ENCODE data around the gene MRPS35. TPM values are rescaled to one million over a fixed set of nuclear protein-coding genes. Genes with fewer than 3 reads are reported as not detected.

The MRPS35 gene
- total RNA-seq, 2 experiments from 2014 or later, result 33.9 to 45.5 TPM

GRCh38 chr12:27781680-27782079 is 71.0 kb downstream of the MRPS35 start:
- no TSS peak for BruUV-seq (replicated peaks)
- intact Hi-C loops (cut with micrococcal nuclease; ENCODE audit: unreplicated experiment), result loop anchor here (2.0 kb wide), 1 partner anchor 71 kb away; the partner anchor contains the start of gene MRPS35

DNA sequence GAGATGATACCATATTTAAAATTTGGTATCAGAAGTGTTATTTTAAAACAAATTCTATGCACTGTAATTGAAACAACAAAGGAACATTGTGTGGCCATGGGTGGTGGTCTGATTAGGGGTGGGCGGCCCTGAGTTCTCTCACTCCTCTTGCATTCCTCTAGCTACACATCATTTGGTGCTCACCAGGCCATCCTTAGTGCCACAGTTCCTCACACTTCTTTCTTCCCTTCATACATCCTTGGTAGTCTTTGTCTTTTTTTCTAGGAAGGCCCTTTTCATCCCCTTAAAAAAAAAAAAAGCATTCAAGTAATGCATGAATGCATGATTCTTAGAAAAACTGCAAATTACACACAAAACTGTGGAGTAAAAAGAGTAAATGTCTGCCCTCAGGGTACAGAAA is 71.8 kb downstream of the MRPS35 start:
- Histone ChIP-seq H2AFZ (ENCODE audit: low read length) (no peak overlapping the region), H3K9me2 (ENCODE audit: insufficient read depth, low read length) (no peaks in the 10 kb centered on the region), H3K4me1 (ENCODE audit: insufficient read depth, low read length, poor library complexity, severe bottlenecking) (peaks cover 27% of the 10 kb centered on the region), H3K36me3 (ENCODE audit: insufficient read depth, low read length) (peaks cover 14% of the 10 kb centered on the region; the same call in 1 of the 2 replicates), H3K27ac (ENCODE audit: low read depth, low read length, poor library complexity, severe bottlenecking) (no peak overlapping the region), H3K4me2 (ENCODE audit: low read length) (peak overlapping the region; percentile 83), H3K9me3 (ENCODE audit: low read length) (no peaks in the 10 kb centered on the region), H3K79me2 (ENCODE audit: insufficient read depth, low read depth, low read length) (peaks cover 29% of the 10 kb centered on the region; the same call in 1 of the 2 replicates), H4K20me1 (ENCODE audit: insufficient read depth, low read length) (no peaks in the 10 kb centered on the region), H3K4me3 (ENCODE audit: low read depth, low read length, poor library complexity, severe bottlenecking) (peak overlapping the region; percentile 77)
- intact Hi-C loops (cut with micrococcal nuclease; ENCODE audit: unreplicated experiment), result no loop called here
- CTCF ChIA-PET (ENCODE audit: unreplicated experiment), result no interaction called here
- POLR2A ChIA-PET, result interaction anchor here (1.5 kb wide), 1 partner anchor 17 kb away, joined by 4 read pairs; no protein-coding TSS in a partner anchor
- no peak for DNase-seq (ENCODE audit: low spot score)
- BruUV-seq (replicated peaks), result no TSS peak
- TF ChIP-seq EZH2phosphoT487 (IDR thresholded peaks at IDR 0.05; ENCODE audit: borderline replicate concordance, low read depth, low read length), result no peak
- TF ChIP-seq, protein P1, sequence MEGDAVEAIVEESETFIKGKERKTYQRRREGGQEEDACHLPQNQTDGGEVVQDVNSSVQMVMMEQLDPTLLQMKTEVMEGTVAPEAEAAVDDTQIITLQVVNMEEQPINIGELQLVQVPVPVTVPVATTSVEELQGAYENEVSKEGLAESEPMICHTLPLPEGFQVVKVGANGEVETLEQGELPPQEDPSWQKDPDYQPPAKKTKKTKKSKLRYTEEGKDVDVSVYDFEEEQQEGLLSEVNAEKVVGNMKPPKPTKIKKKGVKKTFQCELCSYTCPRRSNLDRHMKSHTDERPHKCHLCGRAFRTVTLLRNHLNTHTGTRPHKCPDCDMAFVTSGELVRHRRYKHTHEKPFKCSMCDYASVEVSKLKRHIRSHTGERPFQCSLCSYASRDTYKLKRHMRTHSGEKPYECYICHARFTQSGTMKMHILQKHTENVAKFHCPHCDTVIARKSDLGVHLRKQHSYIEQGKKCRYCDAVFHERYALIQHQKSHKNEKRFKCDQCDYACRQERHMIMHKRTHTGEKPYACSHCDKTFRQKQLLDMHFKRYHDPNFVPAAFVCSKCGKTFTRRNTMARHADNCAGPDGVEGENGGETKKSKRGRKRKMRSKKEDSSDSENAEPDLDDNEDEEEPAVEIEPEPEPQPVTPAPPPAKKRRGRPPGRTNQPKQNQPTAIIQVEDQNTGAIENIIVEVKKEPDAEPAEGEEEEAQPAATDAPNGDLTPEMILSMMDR (conservative IDR thresholded peaks at IDR 0.05; ENCODE audit: low read length), result no peak

More at GRCh38 chr12:27781680-27782079, 71.0 kb downstream of the MRPS35 start:
- ChIA-PET POLR2A (interaction anchor here (1.5 kb wide), 1 partner anchor 18 kb away, joined by 4 read pairs; no protein-coding TSS in a partner anchor), CTCF (ENCODE audit: unreplicated experiment) (no interaction called here)
- peak overlapping the region; percentile 83 for H3K4me2 ChIP-seq (ENCODE audit: low read length)
- peaks cover 29% of the 10 kb centered on the region; the same call in 1 of the 2 replicates for H3K79me2 ChIP-seq (ENCODE audit: insufficient read depth, low read depth, low read length)
- no peaks in the 10 kb centered on the region for H3K9me2 ChIP-seq (ENCODE audit: insufficient read depth, low read length)
- H3K27ac ChIP-seq (ENCODE audit: low read depth, low read length, poor library complexity, severe bottlenecking), result no peak overlapping the region
- no peak overlapping the region for H2AFZ ChIP-seq (ENCODE audit: low read length)
- peaks cover 14% of the 10 kb centered on the region; the same call in 1 of the 2 replicates for H3K36me3 ChIP-seq (ENCODE audit: insufficient read depth, low read length)
- H3K4me3 ChIP-seq (ENCODE audit: low read depth, low read length, poor library complexity, severe bottlenecking), result peak overlapping the region; percentile 77
- H3K9me3 ChIP-seq (ENCODE audit: low read length), result no peaks in the 10 kb centered on the region
- H4K20me1 ChIP-seq (ENCODE audit: insufficient read depth, low read length), result no peaks in the 10 kb centered on the region
- no peak for DNase-seq (ENCODE audit: low spot score)
- peaks cover 27% of the 10 kb centered on the region for H3K4me1 ChIP-seq (ENCODE audit: insufficient read depth, low read length, poor library complexity, severe bottlenecking)
- TF ChIP-seq EZH2phosphoT487 (IDR thresholded peaks at IDR 0.05; ENCODE audit: borderline replicate concordance, low read depth, low read length), result no peak
- TF ChIP-seq, protein P1 (conservative IDR thresholded peaks at IDR 0.05; ENCODE audit: low read length), result no peak

DNA sequence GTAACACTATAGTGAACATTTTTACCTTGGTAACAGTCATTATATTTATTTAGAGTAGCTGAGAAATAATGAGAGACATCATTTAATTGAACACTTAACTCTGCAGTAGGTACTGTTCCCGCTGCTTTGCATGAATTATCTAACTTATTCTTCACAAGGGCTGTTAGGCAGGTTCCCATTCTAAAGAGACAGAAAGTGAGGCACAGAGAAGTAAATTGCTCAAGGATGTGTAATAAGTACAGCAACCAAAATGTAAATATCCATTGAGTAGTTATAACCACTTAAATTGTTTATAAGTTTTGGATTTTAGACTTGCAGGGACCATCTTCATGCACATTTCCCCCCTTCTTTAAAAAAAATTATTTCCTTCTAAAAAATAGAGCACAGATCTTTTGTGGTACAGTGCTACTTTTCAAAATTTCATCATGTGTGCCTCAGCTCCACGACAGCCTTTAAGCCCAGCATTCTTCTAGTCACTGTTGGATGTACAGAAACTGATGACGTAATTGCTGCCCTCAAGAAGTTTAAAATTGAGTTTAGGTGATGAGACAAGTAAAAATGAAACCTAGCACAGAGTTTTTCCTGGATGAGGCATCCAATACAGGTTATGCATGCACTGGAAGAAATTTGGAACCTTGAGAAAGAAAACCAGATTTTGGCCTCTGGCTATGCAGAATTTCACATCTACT is 75.4 kb downstream of the MRPS35 start:
- POLR2A ChIA-PET, result no interaction called here
- Histone ChIP-seq H2AFZ (ENCODE audit: low read length) (no peak overlapping the region), H3K9me3 (ENCODE audit: low read length) (no peaks in the 10 kb centered on the region), H3K4me1 (ENCODE audit: insufficient read depth, low read length, poor library complexity, severe bottlenecking) (peaks cover 17% of the 10 kb centered on the region), H3K9me2 (ENCODE audit: insufficient read depth, low read length) (no peaks in the 10 kb centered on the region), H3K79me2 (ENCODE audit: insufficient read depth, low read depth, low read length) (peaks cover 30% of the 10 kb centered on the region; the same call in 1 of the 2 replicates), H3K4me2 (ENCODE audit: low read length) (no peak overlapping the region), H3K4me3 (ENCODE audit: low read depth, low read length, poor library complexity, severe bottlenecking) (no peak overlapping the region), H3K36me3 (ENCODE audit: insufficient read depth, low read length) (peaks cover 35% of the 10 kb centered on the region), H4K20me1 (ENCODE audit: insufficient read depth, low read length) (peaks cover 6% of the 10 kb centered on the region; the same call in 1 of the 2 replicates), H3K27ac (ENCODE audit: low read depth, low read length, poor library complexity, severe bottlenecking) (no peak overlapping the region)
- DNase-seq (ENCODE audit: low spot score), result no peak
- BruUV-seq (replicated peaks), result no TSS peak
- CTCF ChIA-PET (ENCODE audit: unreplicated experiment), result no interaction called here
- intact Hi-C loops (cut with micrococcal nuclease; ENCODE audit: unreplicated experiment), result no loop called here
- TF ChIP-seq EZH2phosphoT487 (IDR thresholded peaks at IDR 0.05; ENCODE audit: borderline replicate concordance, low read depth, low read length), result no peak
- TF ChIP-seq, protein P1 (conservative IDR thresholded peaks at IDR 0.05; ENCODE audit: low read length), result no peak

All from OCI-LY7 (cell line).